Adrenal gland (tissue), 12 donors: ENCODE results near the gene CELF3. TPM values are rescaled to one million over a fixed set of nuclear protein-coding genes. Genes with fewer than 3 reads are reported as not detected.
A peak's percentile ranks its signal among the peaks of the same experiment; 100 is the strongest.

Experiments used
- DNase-seq, 7 donors: peaks; one replicate each; pipeline ENCODE4 v3.0.0-alpha.2; 2019 to 2020
- H3K27ac ChIP-seq, 5 donors: fragments of 200-600 bp; sonication (generic) in 4 of 5; 1 replicate in 3 of 5; 2 replicates in 2 of 5; pipeline versions ENCODE4 v1.5.1 to v1.8.0; 2016 to 2020; ENCODE audit warnings: mild to moderate bottlenecking in 1 of 5
- H3K27me3 ChIP-seq: fragments of 200-600 bp; 2 replicates; pipeline ENCODE4 v1.8.0; 2021
- H3K36me3 ChIP-seq, 2 donors: fragments of 200-600 bp; replicated peaks in 1 of 2; 1 replicate in 1 of 2; 2 replicates in 1 of 2; pipeline versions ENCODE4 v1.5.1 to v1.8.0; 2018 to 2022
- H3K4me1 ChIP-seq, 2 donors: fragments of 200-600 bp; replicated peaks in 1 of 2; 1 replicate in 1 of 2; 2 replicates in 1 of 2; pipeline versions ENCODE4 v1.5.1 to v1.8.0; 2018 to 2021
- H3K4me3 ChIP-seq, 4 donors: fragments of 200-600 bp; sonication (generic) in 3 of 4; one replicate each; pipeline ENCODE4 v1.5.1; 2016 to 2018
- H3K9me3 ChIP-seq, 3 donors: fragments of 200-600 bp; sonication (generic) in 1 of 3; replicated peaks in 1 of 3; 1 replicate in 2 of 3; 2 replicates in 1 of 3; pipeline versions ENCODE4 v1.5.1 to v1.8.0; 2016 to 2021
- POLR2A ChIP-seq, 2 donors: fragments of 450-650 bp; IDR thresholded peaks; one replicate each; pipeline ENCODE4 v1.6.1; 2017; ENCODE audit warnings: antibody characterized with exemption in 2 of 2, mild to moderate bottlenecking in 2 of 2, moderate library complexity in 1 of 2
- WGBS, 4 donors: extraction: QIAGEN DNeasy Blood & Tissue Kit in 2 of 4; methylation state at CpG; one replicate each; pipeline versions ENCODE4 v1.1.5 to v1.1.7; 2013 to 2017; 5-methylcytosine and 5-hydroxymethylcytosine counted together
- intact Hi-C, 2 donors: fragments of 100-400 bp; cut with DNase I; formaldehyde crosslinking; loops; one replicate each; pipeline versions ENCODE4 v1.14.1 to v1.15.0; 2022 to 2023
- polyA plus RNA-seq, 3 donors: library from polyadenylated mRNA; stranded (reverse); fragments of 200-250 nt in 2 of 3; fragments of 350-450 nt in 1 of 3; fragmentation: Illumina TruSeq in 1 of 3; extraction: RNeasy Lipid Tissue Mini Kit (QIAGEN cat#74804) in 1 of 3; gene quantifications; one replicate each; pipeline ENCODE4 v1.2.3, GENCODE V29; 2013 to 2014
- total RNA-seq, 9 donors: library from RNA; depleted of rRNA in 4 of 9; stranded (reverse); fragments of >200 nt in 4 of 9; fragments of 120-200 nt in 1 of 9; fragmentation: NEBNext Ultra II Directional in 1 of 9; extraction: Animal tissue kit (Norgen Biotek cat#: 25700) in 1 of 9; gene quantifications; one replicate each; pipeline versions ENCODE4 v1.1.0 to v1.2.4, GENCODE V29; 2013 to 2023
- TF ChIP-seq, protein P1 (sequence below), 6 experiments: fragments of 450-650 bp in 4 of 6; fragments of 200-600 bp in 2 of 6; sonication (generic) in 1 of 6; IDR thresholded peaks; 1 replicate in 5 of 6; 2 replicates in 1 of 6; pipeline versions ENCODE4 v1.5.1 to v1.8.0; 2016 to 2021; ENCODE audit warnings: antibody characterized with exemption in 6 of 6, mild to moderate bottlenecking in 2 of 6, moderate library complexity in 1 of 6
- donor health status: healthy with polysubstance abuse.
- donor health status: Bipolar disorder and iron deficiency.
- donor health status: DM: yes; HTN: yes; CAD: no.
- donor health status: DM: no; HTN: no; CAD: no.
- donor health status: DM: no; HTN: no; CAD: no.
- donor health status: DM: yes; HTN: yes; CAD: no.

Gene CELF3
- total and polyA plus RNA-seq, 12 donors: 0.10 to 128 (median 7.7) TPM; not detected in 3

DNA sequence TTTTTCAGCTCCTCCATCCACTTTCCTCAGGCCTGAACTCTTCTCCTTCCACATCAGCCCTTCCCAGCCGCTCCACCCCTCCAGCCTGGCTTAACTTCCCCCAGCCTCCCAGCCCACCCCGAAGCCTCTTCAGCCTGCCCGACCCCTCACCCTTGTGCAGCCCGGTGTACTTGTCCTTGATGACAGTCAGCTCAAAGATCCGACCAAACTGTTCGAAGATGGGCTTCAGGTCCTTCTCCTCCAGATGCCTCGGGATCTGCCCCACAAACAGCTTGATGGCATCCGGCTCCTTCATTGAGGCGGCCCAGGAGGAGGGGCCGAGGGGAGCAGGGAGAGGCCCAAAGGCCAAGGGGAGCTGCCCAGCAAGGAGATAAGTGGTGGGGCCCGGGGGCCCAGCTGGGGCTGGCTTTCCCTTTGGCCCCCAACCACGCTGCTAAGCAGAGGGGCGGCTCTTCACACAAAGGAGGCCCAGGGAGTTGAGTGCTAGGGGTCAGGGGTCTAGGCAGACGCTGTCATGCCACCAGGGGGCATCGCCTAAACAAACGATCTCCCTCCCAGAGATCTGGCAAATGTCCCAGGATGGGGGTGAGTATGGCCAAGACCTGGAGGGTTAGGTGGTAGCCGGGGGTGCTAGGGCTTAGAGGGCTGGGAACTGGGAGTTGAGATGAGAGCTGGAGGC is 738 bp downstream of the CELF3 start:
- TF ChIP-seq POLR2A (IDR thresholded peaks at IDR 0.05): no peak
- TF ChIP-seq, protein P1, sequence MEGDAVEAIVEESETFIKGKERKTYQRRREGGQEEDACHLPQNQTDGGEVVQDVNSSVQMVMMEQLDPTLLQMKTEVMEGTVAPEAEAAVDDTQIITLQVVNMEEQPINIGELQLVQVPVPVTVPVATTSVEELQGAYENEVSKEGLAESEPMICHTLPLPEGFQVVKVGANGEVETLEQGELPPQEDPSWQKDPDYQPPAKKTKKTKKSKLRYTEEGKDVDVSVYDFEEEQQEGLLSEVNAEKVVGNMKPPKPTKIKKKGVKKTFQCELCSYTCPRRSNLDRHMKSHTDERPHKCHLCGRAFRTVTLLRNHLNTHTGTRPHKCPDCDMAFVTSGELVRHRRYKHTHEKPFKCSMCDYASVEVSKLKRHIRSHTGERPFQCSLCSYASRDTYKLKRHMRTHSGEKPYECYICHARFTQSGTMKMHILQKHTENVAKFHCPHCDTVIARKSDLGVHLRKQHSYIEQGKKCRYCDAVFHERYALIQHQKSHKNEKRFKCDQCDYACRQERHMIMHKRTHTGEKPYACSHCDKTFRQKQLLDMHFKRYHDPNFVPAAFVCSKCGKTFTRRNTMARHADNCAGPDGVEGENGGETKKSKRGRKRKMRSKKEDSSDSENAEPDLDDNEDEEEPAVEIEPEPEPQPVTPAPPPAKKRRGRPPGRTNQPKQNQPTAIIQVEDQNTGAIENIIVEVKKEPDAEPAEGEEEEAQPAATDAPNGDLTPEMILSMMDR (IDR thresholded peaks at IDR 0.05): peak in 1 of 6 experiments; percentile 26
- no peaks in the 10 kb centered on the region for H3K9me3 ChIP-seq
- whole genome bisulfite sequencing, 4 donors: 33 to 41% (median 40%) methylated on average over 14 to 17 of the region's 17 CpGs
- intact Hi-C loops: no loop called here
- DNase-seq: peak in 1 of 7 donors; percentile 71
- peaks cover 6 to 9% of the 10 kb centered on the region in 2 donors for H3K4me1 ChIP-seq
- H3K4me3 ChIP-seq: no peak overlapping the region
- peak overlapping the region in 1 of 5 donors; percentile 64 for H3K27ac ChIP-seq
- H3K36me3 ChIP-seq: no peaks in the 10 kb centered on the region
- H3K27me3 ChIP-seq: no peaks in the 10 kb centered on the region

DNA sequence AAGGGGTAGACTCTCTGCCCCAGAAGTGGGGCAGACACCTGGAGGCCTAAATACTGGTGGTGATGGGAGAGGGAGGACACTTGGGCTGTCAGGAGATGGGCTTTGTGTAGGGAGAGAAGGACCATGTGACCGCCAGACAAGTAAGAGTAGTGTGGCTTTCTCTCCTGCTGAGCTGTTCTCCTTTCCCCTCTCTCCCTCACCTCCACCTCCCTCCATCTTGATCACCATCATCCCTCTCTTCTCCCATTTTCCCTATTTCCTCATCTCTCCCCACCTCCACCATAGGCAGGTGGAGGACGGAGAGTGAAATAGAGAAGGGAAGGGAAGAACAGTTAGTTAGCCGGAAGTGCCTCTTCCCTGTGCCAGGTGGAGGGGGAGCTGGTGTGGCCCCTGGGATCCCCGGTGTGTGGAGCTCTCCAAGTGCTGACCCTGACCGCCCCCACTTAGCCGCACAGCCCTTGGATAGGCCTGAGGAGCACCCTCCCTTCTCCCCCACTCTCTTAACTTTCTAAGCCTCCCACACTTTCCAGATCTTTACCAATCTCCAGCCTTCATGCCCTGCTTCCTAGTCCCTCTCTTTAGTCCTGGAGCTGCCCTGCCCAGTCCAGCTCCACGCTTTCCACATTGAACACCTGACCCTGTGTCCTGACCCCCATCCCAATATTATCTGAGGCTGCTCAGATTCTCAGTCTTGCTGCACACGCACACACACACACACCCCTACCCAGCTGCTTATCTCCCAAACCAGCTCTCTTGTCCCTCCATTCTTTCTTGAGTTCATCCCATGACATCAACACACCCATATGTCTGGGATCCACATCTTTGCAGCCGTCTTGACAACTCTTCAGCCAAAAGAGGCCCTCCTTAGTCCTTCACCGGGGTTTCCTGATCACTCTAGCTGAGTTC is 1.5 kb downstream of the CELF3 start:
- no peak for DNase-seq
- TF ChIP-seq, protein P1 (IDR thresholded peaks at IDR 0.05): no peak
- TF ChIP-seq POLR2A (IDR thresholded peaks at IDR 0.05): no peak
- no peak overlapping the region for H3K4me3 ChIP-seq
- no peaks in the 10 kb centered on the region for H3K36me3 ChIP-seq
- H3K4me1 ChIP-seq: peaks cover 0 to 2% of the 10 kb centered on the region in 2 donors
- H3K27ac ChIP-seq: no peak overlapping the region
- H3K27me3 ChIP-seq: no peaks in the 10 kb centered on the region
- H3K9me3 ChIP-seq: no peaks in the 10 kb centered on the region
- 62 to 69% (median 63%) methylated on average over 10 of the region's 10 CpGs for WGBS, 4 donors
- intact Hi-C loops: no loop called here

DNA sequence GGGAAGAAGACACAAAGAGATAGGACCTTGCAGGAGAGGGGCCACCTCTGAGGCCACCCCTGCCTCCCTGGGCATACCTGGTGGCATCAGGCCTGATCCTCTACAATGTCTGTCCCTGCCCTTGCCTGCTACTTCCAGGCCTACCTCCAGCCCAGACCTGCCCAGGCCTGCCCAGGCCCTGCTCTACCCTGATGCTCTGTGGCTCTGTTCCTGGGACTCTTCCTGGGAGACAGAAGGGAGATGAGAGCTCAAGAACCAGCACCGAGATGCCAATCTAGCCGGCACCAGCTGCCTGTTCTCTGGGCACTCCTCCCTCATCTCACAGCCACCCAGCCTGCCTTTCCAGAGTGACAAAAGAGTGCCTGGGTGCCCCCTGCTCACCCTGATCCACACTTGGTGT is 2.7 kb downstream of the CELF3 start:
- intact Hi-C loops: no loop called here
- Histone ChIP-seq H3K27me3 (no peaks in the 10 kb centered on the region), H3K4me3 (no peak overlapping the region), H3K27ac (no peak overlapping the region), H3K36me3 (no peaks in the 10 kb centered on the region), H3K4me1 (no peaks in the 10 kb centered on the region), H3K9me3 (no peaks in the 10 kb centered on the region)
- no peak for TF ChIP-seq POLR2A (IDR thresholded peaks at IDR 0.05)
- TF ChIP-seq, protein P1 (IDR thresholded peaks at IDR 0.05): no peak
- 86 to 92% (median 90%) methylated on average over 2 of the region's 2 CpGs; no CpG with 5 or more reads in 1 of the 4 donors for WGBS, 4 donors
- DNase-seq: no peak

DNA sequence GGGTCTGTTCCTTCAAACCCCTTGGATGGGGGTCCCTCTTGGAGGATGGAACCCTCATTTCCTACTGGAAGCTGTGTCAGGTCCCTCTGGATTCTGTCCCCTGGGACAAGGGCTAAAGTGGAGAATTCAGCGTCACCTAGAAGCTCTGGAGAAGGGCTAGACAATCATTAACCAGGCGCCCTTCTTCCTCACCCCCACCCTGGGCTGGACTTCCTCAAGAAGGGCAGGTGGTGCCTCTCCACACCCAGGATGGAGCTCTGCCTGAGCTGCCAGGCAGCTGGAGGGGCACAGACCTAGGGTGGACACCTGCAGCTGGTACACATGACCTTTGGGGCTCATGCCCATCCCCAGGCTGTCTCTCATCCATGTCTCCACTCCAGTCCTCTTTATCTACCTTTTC is 3.6 kb downstream of the CELF3 start:
- no peaks in the 10 kb centered on the region for H3K36me3 ChIP-seq
- H3K27ac ChIP-seq: no peak overlapping the region
- H3K4me1 ChIP-seq: no peaks in the 10 kb centered on the region
- WGBS, 4 donors: 73 to 83% (median 82%) methylated on average over 1 to 2 of the region's 2 CpGs
- no peak overlapping the region for H3K4me3 ChIP-seq
- no peaks in the 10 kb centered on the region for H3K27me3 ChIP-seq
- intact Hi-C loops: no loop called here
- H3K9me3 ChIP-seq: no peaks in the 10 kb centered on the region
- no peak for TF ChIP-seq POLR2A (IDR thresholded peaks at IDR 0.05)
- TF ChIP-seq, protein P1 (IDR thresholded peaks at IDR 0.05): no peak
- no peak for DNase-seq
